HK-2 (cell line): ENCODE measurements around the gene GSX2.
"Not testable (repeated sequence)": the region's sequence is repeated elsewhere in the genome, so short reads cannot be mapped to it uniquely, and the experiment has no call there.

Experiments used
- DNase-seq: peaks from one replicate; pipeline ENCODE4 v3.0.0-alpha.2; 2018; ENCODE audit not compliant: unreplicated experiment

GSX2 gene

GRCh38 chr4:54099748-54100574, at the start of gene GSX2:
Gene GSX2 (plus strand): TSS chr4:54100163. CDS start chr4:54100345, 182 bp downstream.
- DNase-seq, result no peak

GRCh38 chr4:54050214-54050904, 49.6 kb upstream of the GSX2 start:
- DNase-seq, result no peak

GRCh38 chr4:54053322-54053721, 46.6 kb upstream of the GSX2 start:
- DNase-seq, result not testable (repeated sequence)

DNA sequence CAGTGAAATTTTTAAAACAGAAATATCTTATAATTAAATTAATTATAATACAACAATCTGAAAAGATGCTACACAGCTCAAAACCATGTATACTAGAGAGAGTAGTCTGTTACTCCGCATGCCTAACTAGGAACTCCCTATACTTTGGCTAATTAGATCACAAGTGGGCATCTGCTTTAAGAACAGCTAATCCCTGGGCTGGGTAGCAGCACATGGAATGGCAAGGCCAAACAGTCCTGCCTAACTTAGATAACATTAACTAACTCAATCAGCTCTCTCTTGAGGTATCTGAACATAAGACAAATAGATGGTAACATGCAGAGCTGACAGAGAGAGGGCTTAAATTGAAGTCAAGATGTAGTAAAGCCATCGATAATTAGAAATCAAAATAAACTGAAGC, 45.5 kb upstream of the GSX2 start:
- no peak for DNase-seq

- no peak for DNase-seq
Observed at GRCh38 chr4:54055494-54055893, 44.5 kb upstream of the GSX2 start.

DNA sequence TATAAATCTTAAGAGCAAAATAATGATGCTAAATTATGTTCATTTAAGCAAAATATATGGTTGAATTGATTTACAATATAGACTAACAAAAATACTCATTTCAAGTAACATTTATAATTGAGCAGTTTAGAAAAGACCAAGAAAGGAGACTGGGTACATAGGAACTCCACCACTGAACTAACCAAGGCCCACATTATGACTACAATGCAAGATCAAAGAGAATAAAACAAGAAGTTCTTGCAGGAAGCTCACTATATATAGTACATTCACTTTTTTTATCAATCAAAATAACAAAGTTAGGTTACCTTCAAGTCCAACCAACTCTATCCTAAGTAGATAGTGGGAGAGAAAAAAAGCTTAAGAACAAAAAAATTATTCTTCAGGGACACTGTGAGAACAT, 43.6 kb upstream of the GSX2 start:
- DNase-seq, result no peak

GRCh38 chr4:54058171-54058570, 41.8 kb upstream of the GSX2 start:
- no peak for DNase-seq

DNA sequence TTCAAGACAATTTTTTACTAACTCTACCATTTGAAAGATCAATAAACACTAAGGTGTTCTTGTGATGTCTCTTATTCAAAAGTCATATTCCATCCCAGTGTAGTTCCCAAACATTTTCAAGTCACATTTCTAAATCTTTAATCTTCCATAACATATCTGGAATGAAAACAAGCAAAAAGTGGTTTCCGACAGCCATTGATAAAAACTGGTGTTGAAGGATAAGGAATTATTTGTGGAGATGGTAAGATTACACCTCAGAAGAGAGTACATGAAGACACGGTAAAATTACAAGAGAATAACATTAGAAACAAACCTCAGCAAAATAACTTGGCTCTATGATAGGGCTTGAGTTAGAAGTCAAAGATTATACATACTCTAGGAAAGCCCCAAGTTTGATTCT, 39.8 kb upstream of the GSX2 start:
- no peak for DNase-seq

- no peak for DNase-seq
Observed at GRCh38 chr4:54061067-54061466, 38.9 kb upstream of the GSX2 start.

DNA sequence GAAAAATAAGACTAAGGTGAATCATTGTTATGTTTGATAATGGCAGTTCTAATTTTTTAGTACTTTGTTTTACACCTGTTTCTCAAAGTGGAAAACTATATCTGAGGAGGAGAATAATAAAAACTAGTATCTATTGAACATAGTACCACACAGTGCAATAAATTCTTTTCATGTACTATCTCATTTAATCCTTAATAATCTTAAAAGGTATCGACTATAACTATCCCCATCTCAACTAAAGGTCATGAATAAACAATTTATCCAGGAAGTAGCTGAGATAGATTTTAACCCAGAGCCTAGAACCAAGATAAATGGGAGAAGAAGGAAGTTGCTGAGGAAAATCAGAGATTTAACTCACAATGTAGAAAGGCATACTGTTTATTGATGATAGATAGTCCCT, 38.1 kb upstream of the GSX2 start:
- DNase-seq, result no peak

DNA sequence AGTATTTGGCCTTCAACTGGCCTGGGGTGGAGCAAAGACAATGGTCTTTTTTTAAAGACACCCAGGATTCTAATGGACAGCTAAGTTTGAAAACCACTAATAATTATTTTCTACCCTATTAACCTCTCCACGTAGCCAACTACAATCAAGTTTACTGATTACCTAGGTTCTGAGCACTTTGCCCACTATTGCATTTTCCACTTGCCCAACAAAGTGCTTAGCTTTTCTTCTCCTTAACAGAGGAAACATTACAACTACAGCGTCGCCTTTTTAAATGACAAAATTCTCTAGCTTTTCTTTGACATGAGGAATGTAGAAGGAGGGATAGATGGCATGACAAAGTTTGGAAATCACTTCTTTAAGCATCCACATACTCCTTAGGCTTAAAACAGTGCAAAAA, 37.6 kb upstream of the GSX2 start:
- no peak for DNase-seq

DNA sequence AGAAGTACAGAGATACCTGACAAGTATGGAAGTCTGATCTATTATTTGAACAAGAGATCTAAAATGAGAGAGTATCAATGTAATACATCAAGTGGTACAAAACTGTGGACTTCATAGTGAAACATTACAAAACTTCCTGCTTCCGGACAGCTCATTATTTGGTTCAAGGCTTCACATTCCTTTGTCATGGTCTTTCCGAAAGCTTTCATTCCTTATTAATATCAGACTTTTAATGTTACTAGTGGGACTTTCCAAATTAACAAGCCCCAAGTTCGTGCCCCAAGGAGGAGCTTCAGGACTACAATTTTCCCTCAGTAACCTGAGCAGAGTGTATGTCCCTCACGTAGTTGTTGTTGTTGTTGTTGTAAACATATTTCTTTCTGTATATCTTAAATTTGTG, 36.7 kb upstream of the GSX2 start:
- DNase-seq, result no peak

DNA sequence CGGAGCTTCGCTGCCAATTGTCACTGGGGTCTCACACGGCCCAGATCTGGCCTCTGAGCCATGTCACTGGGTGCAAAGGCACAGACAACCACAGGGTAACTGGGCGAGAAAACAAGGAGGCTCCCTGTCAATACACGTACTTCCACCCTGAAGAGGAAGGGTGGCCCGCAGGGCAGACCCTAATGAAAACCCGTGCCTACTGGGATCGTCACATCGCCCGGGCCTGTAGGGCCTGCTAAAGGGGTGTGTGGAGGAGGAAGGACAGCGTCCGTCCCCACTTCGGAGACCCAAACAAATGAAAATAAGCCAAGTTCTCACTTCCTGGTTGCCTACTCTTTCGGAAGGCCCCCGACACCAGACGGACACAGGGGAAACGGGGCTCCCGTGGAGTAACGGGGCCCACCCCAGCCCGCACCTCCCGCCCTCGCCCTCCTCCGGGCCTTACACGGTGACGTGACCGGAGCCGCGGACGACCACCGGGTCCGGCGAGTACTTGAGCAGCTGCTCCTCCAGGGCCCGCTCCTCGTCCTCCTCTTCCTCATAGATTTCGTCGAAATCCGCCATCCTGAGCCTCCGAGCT, 36.1 kb upstream of the GSX2 start:
- DNase-seq, result peak; percentile 36

GRCh38 chr4:54064317-54065111, 35.4 kb upstream of the GSX2 start, which contains the start of gene CHIC2:
Gene CHIC2 (minus strand): TSS chr4:54064605. CDS start chr4:54064300, 305 bp downstream.
- peak; percentile 95 for DNase-seq

GRCh38 chr4:54065282-54066087, 34.5 kb upstream of the GSX2 start:
- no peak for DNase-seq

- no peak for DNase-seq
Observed at GRCh38 chr4:54066088-54066415, 33.9 kb upstream of the GSX2 start.

DNA sequence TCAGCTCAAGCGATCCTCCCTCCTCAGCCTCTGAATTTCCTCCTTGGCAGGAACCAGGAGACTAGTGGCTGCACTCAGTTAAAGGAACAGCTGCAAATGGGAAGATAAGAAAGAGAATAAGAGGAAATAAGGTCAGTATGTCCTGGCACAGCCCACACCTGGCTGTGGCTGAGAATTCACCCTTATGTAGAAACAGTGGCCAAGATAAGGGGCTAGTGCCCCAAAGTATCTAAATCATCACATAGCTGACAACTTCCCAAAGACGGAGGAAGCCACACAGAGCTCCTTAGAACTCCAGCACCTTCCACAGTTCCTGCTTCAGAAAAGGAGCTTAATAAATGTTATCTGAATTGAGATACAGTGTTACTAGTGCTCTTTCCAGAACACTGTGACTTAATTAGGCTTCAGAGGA, 33.2 kb upstream of the GSX2 start:
- no peak for DNase-seq

DNA sequence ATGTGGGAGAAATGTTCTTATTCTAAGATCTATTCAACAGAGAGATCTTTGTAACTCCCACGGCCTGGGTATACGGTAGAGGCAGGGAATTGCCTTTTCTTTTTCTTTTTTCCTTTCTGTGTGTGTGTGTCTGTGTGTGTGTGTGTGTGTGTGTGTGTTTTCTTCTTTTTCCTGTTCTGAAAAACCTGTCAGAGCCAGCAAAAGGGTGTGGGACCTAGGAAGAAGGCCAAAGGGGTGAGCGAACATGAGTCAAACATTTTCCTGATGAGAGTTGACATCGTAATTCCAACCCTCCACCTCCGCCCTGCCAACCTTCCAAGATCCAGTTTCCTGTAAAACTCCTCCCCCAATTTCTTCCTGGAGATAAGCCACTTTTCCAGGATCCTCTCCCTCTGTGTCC, 32.8 kb upstream of the GSX2 start:
- DNase-seq, result no peak

- no peak for DNase-seq
Observed at GRCh38 chr4:54073271-54073880, 26.6 kb upstream of the GSX2 start.

GRCh38 chr4:54074381-54074780, 25.6 kb upstream of the GSX2 start:
- DNase-seq, result no peak

- no peak for DNase-seq
Observed at GRCh38 chr4:54076673-54077072, 23.3 kb upstream of the GSX2 start.
